IPS DF 19.7 (cell line): ENCODE results near the gene SHCBP1L.

Experiments
- DNase-seq: peaks from one replicate; pipeline ENCODE4 v3.0.0-alpha.2; 2013; ENCODE audit warnings: low read depth, low spot score

The SHCBP1L gene

GRCh38 chr1:182952677-182953444, at the start of gene SHCBP1L:
Gene SHCBP1L (minus strand): TSS chr1:182953166. CDS start chr1:182953133, 33 bp downstream.
- DNase-seq = no peak

DNA sequence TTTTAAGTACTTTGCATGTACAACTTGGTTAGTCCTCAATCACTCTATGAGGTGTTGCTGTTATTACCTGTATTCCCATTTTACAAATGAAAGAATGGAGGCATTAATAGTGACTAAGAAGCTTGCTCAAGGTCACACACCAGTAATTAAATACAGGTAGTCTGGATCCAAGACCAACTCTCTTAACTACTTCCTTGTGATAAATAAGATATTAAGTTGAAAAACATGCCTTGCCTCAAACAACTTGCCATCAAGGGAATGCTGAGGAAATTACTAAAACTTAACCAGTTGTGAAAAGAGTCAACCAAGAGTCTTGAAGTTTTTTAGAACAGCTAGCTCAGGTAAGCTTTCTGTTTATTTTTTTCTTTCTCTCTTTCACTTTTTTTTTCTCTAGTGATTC, 49.3 kb upstream of the SHCBP1L start:
- DNase-seq = no peak

DNA sequence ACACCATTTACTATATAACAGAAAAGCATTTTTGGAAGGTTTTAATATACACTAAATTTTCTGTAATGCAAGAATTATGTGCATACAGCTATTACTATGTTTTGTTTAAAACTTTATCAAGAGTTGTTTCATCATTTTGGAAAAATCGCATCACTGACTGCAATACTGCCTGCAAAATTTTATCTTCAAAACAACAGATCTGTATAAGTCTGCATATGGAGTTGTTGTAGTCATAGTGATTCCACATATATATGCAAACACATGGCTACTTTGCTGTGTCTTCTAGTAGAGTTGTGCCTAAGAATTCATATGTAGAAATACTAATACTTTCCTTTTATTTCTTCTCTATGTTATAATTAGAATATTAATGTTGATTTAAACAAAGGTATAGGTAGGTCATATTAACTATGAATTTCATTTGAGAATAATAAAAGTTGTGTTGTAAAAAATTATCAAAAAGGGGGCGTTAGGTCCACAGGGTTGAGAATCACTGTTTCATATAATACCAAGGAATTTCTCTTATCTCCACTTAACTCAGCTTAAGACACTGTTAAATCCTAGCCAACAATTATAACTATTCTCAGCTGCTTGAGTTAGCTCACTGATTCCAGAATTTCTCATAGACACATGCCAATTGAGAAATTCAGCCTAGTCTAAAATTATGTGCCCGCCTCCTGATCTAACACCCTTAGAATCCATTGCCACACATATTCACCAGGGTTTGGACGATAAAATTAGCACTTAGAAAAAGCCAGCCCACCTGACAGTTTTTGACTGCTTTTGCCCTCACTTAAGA, 47.4 kb upstream of the SHCBP1L start:
- no peak for DNase-seq

DNA sequence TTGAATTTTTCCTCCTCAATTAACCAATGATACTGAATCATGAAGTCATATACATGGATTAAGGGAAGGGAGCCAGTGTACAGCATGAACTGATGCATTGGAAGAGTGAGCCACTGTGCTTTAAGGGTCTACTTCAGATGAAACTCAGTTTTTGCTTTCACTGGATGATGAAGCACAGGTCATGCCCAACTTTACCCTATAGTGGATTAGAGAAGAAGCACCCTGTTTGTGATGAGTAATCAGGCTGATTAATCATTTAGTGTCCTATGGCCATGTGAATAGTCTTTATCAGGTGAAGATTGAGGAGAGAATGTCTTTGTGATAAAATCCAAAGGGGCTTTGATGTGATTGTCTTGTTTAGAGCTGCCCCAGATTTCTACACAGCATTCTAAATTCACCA, 45.5 kb upstream of the SHCBP1L start:
- no peak for DNase-seq

DNA sequence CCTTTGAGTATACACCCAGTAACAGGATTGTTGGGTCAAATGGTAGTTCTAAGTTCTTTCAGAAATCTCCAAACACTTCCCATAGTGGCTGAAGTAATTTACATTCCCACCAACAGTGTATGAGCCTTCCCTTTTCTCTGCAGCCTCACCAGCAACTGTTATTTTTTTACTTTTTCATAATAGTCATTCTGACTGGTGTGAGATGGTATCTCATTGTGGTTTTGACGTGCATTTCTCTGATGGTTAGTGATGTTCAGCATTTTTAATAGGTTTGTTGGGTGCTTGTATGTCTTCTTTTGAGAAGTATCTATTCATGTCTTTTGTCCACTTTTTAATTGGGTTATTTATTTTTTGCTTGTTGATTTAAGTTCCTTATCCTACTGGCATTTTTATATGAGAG, 43.9 kb upstream of the SHCBP1L start:
- DNase-seq = no peak

GRCh38 chr1:182995894-182996293, 42.9 kb upstream of the SHCBP1L start:
- DNase-seq = no peak

DNA sequence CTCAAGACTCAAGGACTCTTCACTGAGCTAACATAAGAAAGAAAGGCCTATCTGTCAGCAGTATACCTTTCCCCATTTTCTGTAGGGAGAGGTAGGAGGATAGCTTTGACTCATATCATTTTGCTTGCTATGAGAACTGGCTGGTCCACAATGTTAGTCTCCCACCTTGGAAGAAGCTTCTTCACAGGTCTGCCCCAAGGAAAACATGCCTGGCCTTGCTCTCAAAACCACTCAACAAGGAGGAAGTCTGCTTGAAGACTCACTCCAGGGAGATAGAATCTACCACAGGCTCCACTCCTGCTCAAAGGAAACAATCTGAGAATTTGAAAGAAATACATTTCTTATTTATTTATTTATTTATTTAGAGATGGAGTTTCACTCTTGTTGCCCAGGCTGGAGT, 40.8 kb upstream of the SHCBP1L start:
- DNase-seq = no peak

- DNase-seq = no peak
These were observed 37.6 kb upstream of the SHCBP1L start for GRCh38 chr1:182990413-182991144.

- DNase-seq = no peak
These were observed 32.9 kb upstream of the SHCBP1L start for GRCh38 chr1:182985876-182986275.

DNA sequence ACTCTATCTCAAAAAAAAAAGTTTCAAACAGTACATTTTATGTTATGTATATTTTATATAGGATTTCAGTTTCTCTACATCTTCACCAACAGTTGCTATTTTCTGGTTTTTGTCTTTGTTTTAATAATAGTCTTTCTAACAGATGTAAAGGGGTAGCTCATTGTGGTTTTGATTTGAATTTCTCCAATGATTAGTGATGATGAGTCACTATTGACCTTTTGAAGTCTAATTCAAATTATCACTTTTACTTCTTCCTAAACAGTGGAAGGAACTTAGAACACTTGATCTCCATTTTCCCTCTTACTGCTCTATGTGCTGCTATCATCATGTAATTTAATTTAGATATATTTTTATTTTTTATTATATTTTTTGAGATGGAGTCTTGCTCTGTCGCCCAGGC, 31.7 kb upstream of the SHCBP1L start:
- DNase-seq = no peak

GRCh38 chr1:182984138-182984537, 31.2 kb upstream of the SHCBP1L start:
- DNase-seq = no peak

GRCh38 chr1:182978151-182978853, 25.3 kb upstream of the SHCBP1L start:
- no peak for DNase-seq

DNA sequence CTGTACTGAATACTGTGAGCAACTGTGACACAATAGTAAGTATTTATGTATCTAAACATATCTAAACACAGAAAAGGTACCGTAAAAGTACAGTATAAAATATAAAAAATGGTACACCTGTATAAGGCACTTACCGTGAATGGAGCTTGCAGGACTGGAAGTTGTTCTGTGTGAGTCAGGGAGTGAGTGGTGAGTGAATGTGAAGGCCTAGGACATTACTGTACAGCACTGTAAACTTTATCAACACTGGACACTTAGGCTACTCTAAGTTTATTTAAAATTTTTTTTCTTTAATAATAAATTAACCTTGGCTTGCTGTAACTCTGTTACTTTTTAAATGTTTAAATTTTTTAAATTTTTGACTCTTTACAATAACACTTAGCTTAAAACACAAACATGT, 24.5 kb upstream of the SHCBP1L start:
- DNase-seq = no peak

GRCh38 chr1:182974506-182975191, 21.7 kb upstream of the SHCBP1L start:
- DNase-seq = no peak

DNA sequence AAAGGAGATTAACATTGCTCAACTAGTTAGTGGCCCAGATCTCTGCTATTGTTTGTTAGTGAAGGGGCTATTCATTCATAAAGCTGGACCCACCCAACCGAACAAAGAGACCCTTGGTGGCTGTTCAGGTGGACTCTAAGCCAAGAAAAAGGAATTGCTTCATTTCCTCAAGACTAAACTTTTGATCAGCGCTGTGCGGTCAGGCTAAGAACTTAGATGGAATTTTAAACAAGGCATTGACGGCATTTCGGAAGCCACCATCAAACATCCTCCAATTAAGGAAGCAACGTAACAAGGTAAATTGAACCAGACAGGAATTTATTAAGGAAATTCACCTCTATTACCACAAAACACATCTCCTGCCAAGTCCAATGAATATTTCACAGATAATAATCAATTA, 19.9 kb upstream of the SHCBP1L start:
- no peak for DNase-seq

DNA sequence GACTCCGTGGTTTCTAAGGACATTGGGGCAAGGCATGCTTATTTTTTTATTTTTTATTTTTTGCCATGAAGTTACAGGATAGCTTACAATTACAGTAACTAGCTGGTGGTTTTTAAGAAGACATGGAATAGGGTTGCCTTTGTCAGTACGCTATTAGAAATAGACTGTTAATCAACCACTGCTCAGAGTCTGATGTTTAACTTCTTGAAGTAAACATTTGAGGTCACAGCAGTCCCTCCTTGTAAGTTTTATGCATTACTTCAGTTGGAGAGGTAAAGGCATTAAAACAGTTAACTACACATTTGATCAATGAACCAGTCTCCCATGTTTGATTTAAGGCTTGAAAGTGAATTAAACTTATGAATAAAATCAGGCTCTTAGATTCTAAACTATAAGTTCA, 19.3 kb upstream of the SHCBP1L start:
- DNase-seq = no peak

GRCh38 chr1:182971219-182971618, 18.3 kb upstream of the SHCBP1L start:
- no peak for DNase-seq

- DNase-seq = no peak
These were observed 16.1 kb upstream of the SHCBP1L start for GRCh38 chr1:182968836-182969734.

DNA sequence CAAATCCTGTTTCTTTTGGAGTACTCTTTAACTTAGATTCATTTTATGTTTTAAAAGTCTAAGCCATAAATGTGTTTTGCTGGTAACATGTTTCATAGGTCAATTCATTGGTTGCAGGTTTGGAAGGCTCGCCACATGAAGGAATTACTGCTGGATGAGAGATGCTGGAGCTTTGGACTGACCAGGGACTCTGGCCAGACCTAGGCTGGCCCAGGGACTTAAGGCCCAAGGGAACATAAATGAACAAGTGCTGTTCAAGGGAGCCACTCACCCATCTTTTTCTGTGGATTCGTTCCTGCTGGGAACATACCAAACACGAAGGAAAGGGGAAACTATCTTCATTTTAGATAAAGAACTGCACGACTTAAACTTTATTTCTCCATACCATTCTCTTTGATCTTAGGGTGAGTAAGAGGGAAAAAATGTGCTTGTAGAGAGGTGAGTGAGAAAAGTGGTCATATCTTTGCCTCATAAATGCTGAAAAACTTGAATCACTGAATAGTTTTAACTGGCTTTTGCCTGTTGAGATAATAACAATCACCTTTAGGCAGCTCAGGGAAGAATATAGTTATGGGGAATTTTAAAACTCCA, 15.3 kb upstream of the SHCBP1L start:
- no peak for DNase-seq

DNA sequence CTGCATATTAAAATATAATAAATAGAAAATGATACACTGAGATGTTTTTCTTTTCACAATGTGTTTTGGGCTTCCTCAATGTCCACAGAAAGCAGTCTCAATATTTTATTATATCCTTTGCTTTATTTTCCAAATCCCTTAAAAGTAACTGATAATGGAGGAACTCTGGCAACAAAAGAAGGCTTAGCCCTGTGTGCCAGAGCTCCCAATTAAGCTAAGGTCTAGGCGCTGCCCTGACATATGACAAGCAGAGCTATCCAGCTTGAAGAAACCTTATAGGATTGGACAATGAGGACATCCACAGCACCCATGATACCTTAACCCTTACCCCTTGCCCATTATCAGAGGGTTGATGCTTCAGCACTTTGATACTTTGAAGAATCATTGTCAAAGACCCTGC, 12.9 kb upstream of the SHCBP1L start:
- no peak for DNase-seq
